Adipocyte (in vitro differentiated cells): ENCODE data around the gene OR2T1.
"Not testable (repeated sequence)": the region's sequence is repeated elsewhere in the genome, so short reads cannot be mapped to it uniquely, and the experiment has no call there.

Experiments
- DNase-seq: peaks from one replicate; pipeline ENCODE4 v3.0.0-alpha.2; 2015; ENCODE audit warnings: low read depth
- H3K27me3 ChIP-seq: replicated peaks from 2 replicates; pipeline ENCODE4 v1.7.0; 2013; ENCODE audit warnings: mild to moderate bottlenecking, low read length, moderate library complexity; ENCODE audit not compliant: control insufficient read depth, insufficient read depth
- H3K36me3 ChIP-seq: 2 replicates; pipeline ENCODE4 v1.7.0; 2013; ENCODE audit warnings: low read length, mild to moderate bottlenecking, moderate library complexity; ENCODE audit not compliant: control insufficient read depth, insufficient read depth, severe bottlenecking
- H3K4me1 ChIP-seq: 2 replicates; pipeline ENCODE4 v1.7.0; 2013; ENCODE audit warnings: mild to moderate bottlenecking, low read length, moderate library complexity; ENCODE audit not compliant: control insufficient read depth, insufficient read depth
- H3K4me3 ChIP-seq: 2 replicates; pipeline ENCODE4 v1.7.0; 2013; ENCODE audit warnings: mild to moderate bottlenecking, low read length, moderate library complexity
- H3K9ac ChIP-seq: 2 replicates; pipeline ENCODE4 v1.7.0; 2013; ENCODE audit warnings: mild to moderate bottlenecking, low read length, moderate library complexity
- H3K9me3 ChIP-seq: 2 replicates; pipeline ENCODE4 v1.7.0; 2013; ENCODE audit warnings: mild to moderate bottlenecking, low read length, moderate library complexity; ENCODE audit not compliant: control insufficient read depth

Gene OR2T1

GRCh38 chr1:248404024-248404423 is 1.2 kb downstream of the OR2T1 start:
- Histone ChIP-seq H3K9ac (no peak overlapping the region), H3K4me3 (no peak overlapping the region), H3K27me3 (no peaks in the 10 kb centered on the region), H3K36me3 (no peaks in the 10 kb centered on the region), H3K9me3 (peaks cover 3% of the 10 kb centered on the region), H3K4me1 (no peaks in the 10 kb centered on the region)
- no peak for DNase-seq

DNA sequence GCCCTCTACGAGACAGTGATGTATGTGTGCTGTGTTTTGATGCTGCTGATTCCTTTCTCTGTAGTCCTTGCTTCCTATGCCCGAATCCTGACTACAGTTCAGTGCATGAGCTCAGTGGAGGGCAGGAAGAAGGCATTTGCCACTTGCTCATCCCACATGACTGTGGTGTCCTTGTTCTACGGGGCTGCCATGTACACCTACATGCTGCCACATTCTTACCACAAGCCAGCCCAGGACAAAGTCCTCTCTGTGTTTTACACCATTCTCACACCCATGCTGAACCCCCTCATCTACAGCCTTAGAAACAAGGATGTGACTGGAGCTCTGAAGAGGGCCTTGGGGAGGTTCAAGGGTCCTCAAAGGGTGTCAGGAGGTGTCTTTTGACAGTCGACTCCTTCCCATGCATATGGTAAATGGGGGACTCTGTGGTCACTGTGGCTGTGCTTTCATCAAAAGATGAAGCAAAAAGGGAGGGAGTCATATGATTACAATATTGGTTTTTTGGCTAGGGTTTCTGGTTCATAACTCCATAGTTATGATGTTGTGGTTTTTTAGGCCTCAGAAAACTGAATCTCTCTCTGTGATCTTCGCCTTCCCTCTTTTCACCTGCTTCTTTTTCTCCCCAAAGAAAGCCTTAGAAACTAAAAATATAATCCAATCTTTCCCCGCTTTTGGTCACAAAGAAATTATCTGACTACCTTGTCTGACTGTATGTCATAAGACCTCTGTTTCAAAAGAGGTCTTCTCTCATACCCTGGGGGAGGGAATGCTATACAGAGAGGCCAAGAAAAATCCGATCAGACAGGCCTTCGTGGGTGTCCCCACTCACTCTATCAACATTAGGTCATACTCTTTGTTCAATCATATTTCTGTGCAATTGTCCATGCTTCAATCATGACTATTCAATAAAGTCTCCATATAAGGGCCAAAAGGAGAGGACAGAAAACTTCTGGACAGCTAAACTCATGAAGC is 4.2 kb downstream of the OR2T1 start:
- Histone ChIP-seq H3K4me3 (no peak overlapping the region), H3K36me3 (no peaks in the 10 kb centered on the region)

GRCh38 chr1:248416226-248416625 is 13.4 kb downstream of the OR2T1 start:
- Histone ChIP-seq H3K4me3 (no peak overlapping the region), H3K27me3 (no peaks in the 10 kb centered on the region), H3K36me3 (no peaks in the 10 kb centered on the region), H3K9ac (no peak overlapping the region), H3K4me1 (no peaks in the 10 kb centered on the region), H3K9me3 (peaks cover 15% of the 10 kb centered on the region)
- no peak for DNase-seq

More for the DNA sequence above, 4.2 kb downstream of the OR2T1 start:
- peaks cover 14% of the 10 kb centered on the region for H3K9me3 ChIP-seq
- no peaks in the 10 kb centered on the region for H3K27me3 ChIP-seq
- DNase-seq: no peak
- no peaks in the 10 kb centered on the region for H3K4me1 ChIP-seq
- no peak overlapping the region for H3K9ac ChIP-seq

DNA sequence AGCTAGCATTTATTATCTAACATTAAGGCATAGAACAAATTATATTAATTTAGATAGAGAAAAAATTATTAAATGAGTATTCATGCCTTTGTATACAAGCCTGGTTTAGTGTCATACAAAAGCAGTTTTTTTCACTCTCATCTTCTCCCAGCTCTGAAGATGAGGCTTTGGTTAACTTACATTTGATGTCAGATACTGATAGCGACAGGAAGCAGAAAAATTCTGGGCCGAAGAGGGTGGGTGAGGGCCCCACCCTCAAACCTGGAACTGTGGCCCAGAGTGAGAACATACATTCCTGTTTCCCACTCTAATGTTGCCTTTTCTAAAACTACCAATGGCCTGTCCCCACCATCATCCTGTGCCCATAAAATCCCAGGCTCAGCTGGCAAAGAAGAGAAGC is 15.0 kb downstream of the OR2T1 start:
- no peak for DNase-seq
- no peaks in the 10 kb centered on the region for H3K4me1 ChIP-seq
- H3K36me3 ChIP-seq: no peaks in the 10 kb centered on the region
- no peak overlapping the region for H3K4me3 ChIP-seq
- H3K9ac ChIP-seq: no peak overlapping the region
- H3K27me3 ChIP-seq: no peaks in the 10 kb centered on the region
- peaks cover 14% of the 10 kb centered on the region for H3K9me3 ChIP-seq

DNA sequence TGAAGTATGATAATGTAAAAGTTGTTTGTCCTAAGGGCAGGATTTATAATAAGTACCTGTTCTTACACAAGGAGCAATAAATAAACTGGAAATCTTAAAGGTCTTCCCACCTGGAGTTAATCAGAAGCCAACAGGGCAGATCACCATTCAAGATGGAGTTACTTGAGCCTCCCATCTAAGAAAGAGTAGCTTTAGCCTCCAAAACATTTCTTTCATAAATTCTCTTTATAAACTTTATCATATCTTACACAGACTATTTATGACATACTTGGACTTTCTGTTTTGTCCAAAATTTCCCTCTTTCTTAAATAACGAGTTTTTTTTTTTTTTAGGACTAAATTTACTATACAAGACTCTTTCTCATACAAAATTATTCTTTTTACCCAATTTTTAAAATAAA is 18.5 kb downstream of the OR2T1 start:
- no peaks in the 10 kb centered on the region for H3K4me1 ChIP-seq
- H3K9me3 ChIP-seq: peaks cover 14% of the 10 kb centered on the region

DNA sequence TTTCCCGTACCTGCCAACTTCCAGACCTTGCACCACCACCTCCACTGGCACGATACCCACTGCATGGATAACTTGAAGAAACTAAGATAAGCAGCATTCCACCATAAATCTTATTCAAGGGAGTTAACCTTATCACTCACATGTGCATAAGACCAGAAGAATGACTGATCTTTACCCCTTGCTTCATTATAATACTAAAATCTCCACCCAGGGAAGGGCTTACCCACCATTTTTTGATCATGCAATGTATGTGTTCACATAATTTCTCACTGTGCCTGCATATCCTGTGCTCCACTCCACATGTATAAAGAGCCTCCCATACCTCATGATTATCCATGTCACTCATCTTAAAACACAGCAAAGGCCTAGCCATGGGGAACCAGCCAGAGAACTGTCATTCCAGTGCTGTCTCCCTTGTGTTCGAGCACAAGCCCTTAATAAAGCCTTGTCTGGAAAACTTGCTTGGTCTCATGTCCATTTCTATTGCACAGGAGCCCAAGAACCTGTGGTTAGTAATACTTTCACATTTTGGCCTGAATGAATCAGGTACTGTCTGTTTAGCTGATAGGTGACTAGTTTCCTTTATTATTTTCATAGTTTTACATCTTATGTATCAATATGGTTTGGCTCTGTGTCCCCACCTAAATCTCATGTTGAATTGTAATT is 24.8 kb downstream of the OR2T1 start:
- H3K36me3 ChIP-seq, H3K9ac ChIP-seq, H3K4me3 ChIP-seq, H3K27me3 ChIP-seq, H3K9me3 ChIP-seq, DNase-seq, H3K4me1 ChIP-seq: not testable (repeated sequence)

More for the DNA sequence above, 18.5 kb downstream of the OR2T1 start:
- H3K27me3 ChIP-seq: no peaks in the 10 kb centered on the region
- no peaks in the 10 kb centered on the region for H3K36me3 ChIP-seq
- H3K9ac ChIP-seq: no peak overlapping the region
- H3K4me3 ChIP-seq: no peak overlapping the region
- DNase-seq: no peak

- H3K4me1 ChIP-seq, H3K36me3 ChIP-seq, H3K27me3 ChIP-seq, H3K9me3 ChIP-seq, H3K9ac ChIP-seq, H3K4me3 ChIP-seq, DNase-seq: not testable (repeated sequence)
Measured at GRCh38 chr1:248428192-248428533, 25.3 kb downstream of the OR2T1 start.

GRCh38 chr1:248431683-248432082 is 28.8 kb downstream of the OR2T1 start:
- not testable (repeated sequence) for H3K36me3 ChIP-seq, DNase-seq, H3K27me3 ChIP-seq, H3K9me3 ChIP-seq, H3K9ac ChIP-seq, H3K4me1 ChIP-seq, H3K4me3 ChIP-seq

DNA sequence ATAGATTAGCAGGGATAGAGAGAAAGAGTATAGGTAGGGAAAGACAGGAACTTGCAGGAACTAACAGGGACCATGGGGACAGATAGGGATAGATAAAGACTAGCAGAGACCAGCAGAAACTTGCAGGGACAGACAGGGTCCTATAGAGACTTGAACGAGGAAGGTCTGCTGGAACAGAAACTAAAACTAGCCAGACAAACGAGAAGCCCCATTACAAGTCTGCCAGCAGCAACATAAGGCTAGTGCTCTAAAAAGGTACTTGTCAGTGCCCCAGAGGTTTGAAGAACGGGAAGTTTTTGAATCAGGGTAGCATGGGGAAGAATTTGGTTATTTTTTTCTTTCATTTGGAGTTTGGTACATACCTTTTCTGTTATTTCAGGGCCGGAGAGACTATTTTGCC is 29.4 kb downstream of the OR2T1 start:
- not testable (repeated sequence) for H3K4me3 ChIP-seq, H3K36me3 ChIP-seq, H3K27me3 ChIP-seq, H3K9me3 ChIP-seq, H3K4me1 ChIP-seq, DNase-seq, H3K9ac ChIP-seq

DNA sequence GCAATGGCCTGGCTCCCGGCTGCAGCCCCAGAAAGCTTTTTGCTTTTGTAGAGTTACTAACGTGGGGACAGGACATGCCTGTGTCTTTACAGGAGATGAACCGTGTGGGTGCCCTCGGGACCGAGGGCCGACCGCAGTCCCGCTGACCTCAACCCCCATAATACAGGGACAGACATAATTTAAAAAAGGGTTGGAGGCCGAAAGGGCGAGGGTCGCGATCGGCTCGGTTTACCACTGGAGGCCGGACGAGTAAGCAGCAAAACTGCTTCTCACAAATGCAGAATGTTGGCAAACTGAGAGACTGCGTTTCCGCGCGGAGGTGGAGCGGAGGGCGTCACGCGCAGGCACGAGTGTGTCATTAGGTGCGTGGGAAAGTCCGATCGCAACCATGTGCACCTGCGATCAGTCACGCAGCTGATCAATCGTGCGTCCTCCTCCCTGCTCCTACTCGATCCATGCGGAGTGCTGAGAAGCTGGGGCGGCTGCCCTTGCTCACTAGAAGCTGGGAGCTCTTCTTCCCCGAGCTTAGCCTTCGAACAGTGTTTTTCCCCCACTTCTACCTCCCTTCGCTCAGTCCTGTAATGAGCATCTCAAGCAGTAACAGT is 31.1 kb downstream of the OR2T1 start:
- not testable (repeated sequence) for H3K9ac ChIP-seq, H3K27me3 ChIP-seq, H3K36me3 ChIP-seq, H3K4me1 ChIP-seq, DNase-seq, H3K4me3 ChIP-seq, H3K9me3 ChIP-seq

GRCh38 chr1:248434913-248435312 is 32.1 kb downstream of the OR2T1 start:
- not testable (repeated sequence) for H3K27me3 ChIP-seq, H3K9me3 ChIP-seq, H3K4me3 ChIP-seq, H3K4me1 ChIP-seq, DNase-seq, H3K9ac ChIP-seq, H3K36me3 ChIP-seq
